OCI-LY1 (cell line): ENCODE results near the gene HDAC9.

Source experiments
- EZH2 ChIP-seq: fragments of 200-600 bp; sonication (generic), shearing (Covaris generic); IDR thresholded peaks from 2 replicates; pipeline ENCODE4 v1.8.0; 2017; ENCODE audit warnings: borderline replicate concordance, mixed run types, mild to moderate bottlenecking, antibody characterized with exemption, low read length, moderate library complexity, mixed read lengths
- TF ChIP-seq, protein P1 (sequence below): fragments of 200-600 bp; sonication (generic), shearing (Covaris generic); IDR thresholded peaks from 2 replicates; pipeline ENCODE4 v1.5.1; 2017; ENCODE audit warnings: mild to moderate bottlenecking, antibody characterized with exemption, low read length, moderate library complexity, mixed read lengths

GRCh38 chr7:18902892-18903291, 407.3 kb downstream of the HDAC9 start:
- TF ChIP-seq, protein P1, sequence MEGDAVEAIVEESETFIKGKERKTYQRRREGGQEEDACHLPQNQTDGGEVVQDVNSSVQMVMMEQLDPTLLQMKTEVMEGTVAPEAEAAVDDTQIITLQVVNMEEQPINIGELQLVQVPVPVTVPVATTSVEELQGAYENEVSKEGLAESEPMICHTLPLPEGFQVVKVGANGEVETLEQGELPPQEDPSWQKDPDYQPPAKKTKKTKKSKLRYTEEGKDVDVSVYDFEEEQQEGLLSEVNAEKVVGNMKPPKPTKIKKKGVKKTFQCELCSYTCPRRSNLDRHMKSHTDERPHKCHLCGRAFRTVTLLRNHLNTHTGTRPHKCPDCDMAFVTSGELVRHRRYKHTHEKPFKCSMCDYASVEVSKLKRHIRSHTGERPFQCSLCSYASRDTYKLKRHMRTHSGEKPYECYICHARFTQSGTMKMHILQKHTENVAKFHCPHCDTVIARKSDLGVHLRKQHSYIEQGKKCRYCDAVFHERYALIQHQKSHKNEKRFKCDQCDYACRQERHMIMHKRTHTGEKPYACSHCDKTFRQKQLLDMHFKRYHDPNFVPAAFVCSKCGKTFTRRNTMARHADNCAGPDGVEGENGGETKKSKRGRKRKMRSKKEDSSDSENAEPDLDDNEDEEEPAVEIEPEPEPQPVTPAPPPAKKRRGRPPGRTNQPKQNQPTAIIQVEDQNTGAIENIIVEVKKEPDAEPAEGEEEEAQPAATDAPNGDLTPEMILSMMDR, result no peak
- TF ChIP-seq EZH2, result no peak
